Measurements from ENCODE around the gene ICA1. TPM values are rescaled to one million over a fixed set of nuclear protein-coding genes. Genes with fewer than 3 reads are reported as not detected.

ICA1 gene
- total RNA-seq, 1 donor, result 2.2 TPM

DNA sequence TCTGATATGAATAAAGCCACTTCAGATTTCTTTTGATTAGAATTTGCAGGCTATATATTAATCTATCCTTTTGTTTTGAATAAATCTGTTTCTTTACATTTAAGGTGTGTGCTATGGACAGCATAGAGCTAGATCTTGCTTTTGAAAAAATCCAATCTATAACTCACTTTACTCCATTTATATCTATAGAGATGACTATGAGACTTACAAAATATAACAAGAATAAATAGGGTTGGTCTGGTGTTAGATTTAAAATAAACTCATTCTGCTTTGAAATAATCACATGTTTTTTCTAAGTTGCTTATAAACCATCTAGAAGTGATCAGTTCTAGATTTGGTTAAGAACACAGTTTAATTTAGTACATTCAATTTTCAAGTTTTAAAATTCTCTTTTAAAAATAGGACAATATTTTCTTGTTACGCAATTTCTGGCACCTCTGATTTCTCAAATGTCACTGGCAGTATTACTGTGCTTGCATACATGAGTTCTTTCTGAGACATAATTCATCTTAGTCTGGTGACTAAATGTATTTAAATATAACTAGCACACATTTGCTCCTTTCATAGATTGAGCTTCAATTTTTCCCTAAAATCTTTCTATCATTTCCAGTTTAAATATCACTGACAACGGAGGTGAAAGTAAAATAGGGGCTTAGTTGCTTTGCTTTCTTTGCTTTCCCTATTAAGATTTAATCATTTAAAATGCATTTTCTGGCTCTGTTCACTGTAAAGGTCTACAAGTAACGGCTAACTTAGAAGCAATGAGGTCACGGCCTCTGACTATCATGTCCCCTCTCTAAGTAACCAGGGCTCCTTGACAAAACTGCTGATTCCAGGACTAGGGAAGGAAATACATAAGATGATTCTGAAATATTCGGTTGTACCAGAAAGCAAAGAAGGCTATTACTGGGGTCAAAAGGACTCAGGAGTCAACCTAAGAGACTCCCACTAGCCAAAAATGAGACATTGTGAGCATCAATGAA, 89.3 kb downstream of the ICA1 start:
- H3K79me2 ChIP-seq (ENCODE audit: insufficient read depth, low read length), result no peaks in the 10 kb centered on the region
- DNase-seq (ENCODE audit: insufficient read length, low spot score, missing footprints), result no peak
- H3K27me3 ChIP-seq (ENCODE audit: insufficient read depth, low read length), result peaks cover 4% of the 10 kb centered on the region
- H3K36me3 ChIP-seq (ENCODE audit: insufficient read depth, low read length), result no peaks in the 10 kb centered on the region
- no peak overlapping the region for H3K4me2 ChIP-seq (ENCODE audit: insufficient read depth, low read length)
- no peak overlapping the region for H2AFZ ChIP-seq (ENCODE audit: low read length)
- no peaks in the 10 kb centered on the region for H3K9me3 ChIP-seq (ENCODE audit: low read depth, low read length)
- no peak overlapping the region for H3K27ac ChIP-seq (ENCODE audit: low read depth, low read length)
- TF ChIP-seq, protein P1, sequence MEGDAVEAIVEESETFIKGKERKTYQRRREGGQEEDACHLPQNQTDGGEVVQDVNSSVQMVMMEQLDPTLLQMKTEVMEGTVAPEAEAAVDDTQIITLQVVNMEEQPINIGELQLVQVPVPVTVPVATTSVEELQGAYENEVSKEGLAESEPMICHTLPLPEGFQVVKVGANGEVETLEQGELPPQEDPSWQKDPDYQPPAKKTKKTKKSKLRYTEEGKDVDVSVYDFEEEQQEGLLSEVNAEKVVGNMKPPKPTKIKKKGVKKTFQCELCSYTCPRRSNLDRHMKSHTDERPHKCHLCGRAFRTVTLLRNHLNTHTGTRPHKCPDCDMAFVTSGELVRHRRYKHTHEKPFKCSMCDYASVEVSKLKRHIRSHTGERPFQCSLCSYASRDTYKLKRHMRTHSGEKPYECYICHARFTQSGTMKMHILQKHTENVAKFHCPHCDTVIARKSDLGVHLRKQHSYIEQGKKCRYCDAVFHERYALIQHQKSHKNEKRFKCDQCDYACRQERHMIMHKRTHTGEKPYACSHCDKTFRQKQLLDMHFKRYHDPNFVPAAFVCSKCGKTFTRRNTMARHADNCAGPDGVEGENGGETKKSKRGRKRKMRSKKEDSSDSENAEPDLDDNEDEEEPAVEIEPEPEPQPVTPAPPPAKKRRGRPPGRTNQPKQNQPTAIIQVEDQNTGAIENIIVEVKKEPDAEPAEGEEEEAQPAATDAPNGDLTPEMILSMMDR (IDR thresholded peaks at IDR 0.05; ENCODE audit: extremely low read depth, low read depth, low read length), result no peak
- H3K4me1 ChIP-seq (ENCODE audit: insufficient read depth, low read length), result no peaks in the 10 kb centered on the region
- H4K20me1 ChIP-seq (ENCODE audit: insufficient read depth, low read length), result no peaks in the 10 kb centered on the region
- H3K4me3 ChIP-seq (ENCODE audit: insufficient read depth, low read length), result no peak overlapping the region

DNA sequence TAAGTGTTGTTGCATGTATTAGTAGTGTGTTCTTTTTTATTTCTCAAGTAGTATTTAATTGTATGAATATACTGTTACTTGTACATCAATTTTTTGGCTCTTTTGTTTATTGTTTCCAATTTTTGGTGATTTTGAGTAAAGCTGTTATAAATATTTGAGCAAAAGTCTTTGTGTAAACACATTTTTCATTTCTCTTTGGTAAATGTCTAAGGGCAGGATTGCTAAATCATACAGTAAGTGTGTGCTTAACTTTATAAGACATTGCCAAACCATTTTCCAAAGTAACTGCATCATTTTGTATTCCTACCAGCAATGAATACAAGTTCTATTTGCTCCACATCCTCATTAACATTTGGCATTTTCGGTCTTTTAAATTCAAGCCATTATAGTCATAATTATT, 92.8 kb downstream of the ICA1 start:
- Histone ChIP-seq H3K36me3 (ENCODE audit: insufficient read depth, low read length) (no peaks in the 10 kb centered on the region), H3K4me3 (ENCODE audit: insufficient read depth, low read length) (no peak overlapping the region), H3K4me2 (ENCODE audit: insufficient read depth, low read length) (no peak overlapping the region), H3K27ac (ENCODE audit: low read depth, low read length) (no peak overlapping the region), H3K9me3 (ENCODE audit: low read depth, low read length) (no peaks in the 10 kb centered on the region), H4K20me1 (ENCODE audit: insufficient read depth, low read length) (no peaks in the 10 kb centered on the region), H3K27me3 (ENCODE audit: insufficient read depth, low read length) (peaks cover 5% of the 10 kb centered on the region), H2AFZ (ENCODE audit: low read length) (no peak overlapping the region), H3K4me1 (ENCODE audit: insufficient read depth, low read length) (no peaks in the 10 kb centered on the region), H3K79me2 (ENCODE audit: insufficient read depth, low read length) (no peaks in the 10 kb centered on the region)
- TF ChIP-seq, protein P1 (IDR thresholded peaks at IDR 0.05; ENCODE audit: extremely low read depth, low read depth, low read length), result no peak
- DNase-seq (ENCODE audit: insufficient read length, low spot score, missing footprints), result no peak

DNA sequence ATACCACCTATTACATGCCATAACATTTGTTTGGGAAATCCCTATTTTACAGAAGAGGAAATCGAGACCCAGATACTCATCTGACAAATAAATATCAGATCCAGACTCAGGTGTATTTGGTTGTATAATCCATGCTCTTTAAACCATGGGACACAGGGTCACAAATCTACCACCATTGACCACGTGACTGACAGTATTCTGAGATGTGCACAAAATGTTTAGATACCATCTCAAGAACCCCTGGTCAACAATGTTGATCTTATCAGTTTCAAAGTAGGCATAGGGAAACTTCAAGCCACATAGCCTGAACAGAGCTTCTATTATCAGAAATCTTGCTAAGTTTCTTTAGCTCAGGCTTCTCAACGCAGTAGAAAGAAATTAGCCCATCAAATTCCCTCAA, 93.6 kb downstream of the ICA1 start:
- no peaks in the 10 kb centered on the region for H3K9me3 ChIP-seq (ENCODE audit: low read depth, low read length)
- H3K4me3 ChIP-seq (ENCODE audit: insufficient read depth, low read length), result no peak overlapping the region
- no peaks in the 10 kb centered on the region for H3K79me2 ChIP-seq (ENCODE audit: insufficient read depth, low read length)
- TF ChIP-seq, protein P1 (IDR thresholded peaks at IDR 0.05; ENCODE audit: extremely low read depth, low read depth, low read length), result no peak
- peaks cover 5% of the 10 kb centered on the region for H3K27me3 ChIP-seq (ENCODE audit: insufficient read depth, low read length)
- no peak overlapping the region for H3K27ac ChIP-seq (ENCODE audit: low read depth, low read length)
- H4K20me1 ChIP-seq (ENCODE audit: insufficient read depth, low read length), result no peaks in the 10 kb centered on the region
- no peak overlapping the region for H2AFZ ChIP-seq (ENCODE audit: low read length)
- H3K4me2 ChIP-seq (ENCODE audit: insufficient read depth, low read length), result no peak overlapping the region
- no peaks in the 10 kb centered on the region for H3K36me3 ChIP-seq (ENCODE audit: insufficient read depth, low read length)
- H3K4me1 ChIP-seq (ENCODE audit: insufficient read depth, low read length), result no peaks in the 10 kb centered on the region
- no peak for DNase-seq (ENCODE audit: insufficient read length, low spot score, missing footprints)

DNA sequence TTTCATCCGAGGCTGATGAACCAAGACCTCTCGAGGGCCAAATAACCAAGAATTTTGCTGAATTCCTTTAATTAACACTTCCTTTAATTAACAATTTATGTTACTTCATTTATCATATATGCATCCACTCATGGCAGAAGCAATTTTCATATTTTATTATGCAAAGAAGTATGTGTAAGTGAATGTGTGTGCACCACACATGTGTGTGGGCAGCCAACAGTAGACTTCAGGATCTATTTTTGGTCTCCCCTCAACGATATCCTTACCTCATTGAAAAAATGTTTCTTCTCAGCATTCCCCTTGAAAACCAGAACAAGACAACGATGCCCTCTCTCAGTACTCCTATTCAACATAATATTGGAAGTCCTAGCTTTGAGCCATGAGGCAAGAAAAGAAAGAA, 96.8 kb downstream of the ICA1 start:
- Histone ChIP-seq H3K36me3 (ENCODE audit: insufficient read depth, low read length) (no peaks in the 10 kb centered on the region), H3K4me2 (ENCODE audit: insufficient read depth, low read length) (no peak overlapping the region), H3K9me3 (ENCODE audit: low read depth, low read length) (no peaks in the 10 kb centered on the region), H3K4me3 (ENCODE audit: insufficient read depth, low read length) (no peak overlapping the region), H4K20me1 (ENCODE audit: insufficient read depth, low read length) (no peaks in the 10 kb centered on the region), H2AFZ (ENCODE audit: low read length) (no peak overlapping the region), H3K4me1 (ENCODE audit: insufficient read depth, low read length) (no peaks in the 10 kb centered on the region), H3K79me2 (ENCODE audit: insufficient read depth, low read length) (no peaks in the 10 kb centered on the region), H3K27me3 (ENCODE audit: insufficient read depth, low read length) (peaks cover 5% of the 10 kb centered on the region), H3K27ac (ENCODE audit: low read depth, low read length) (no peak overlapping the region)
- TF ChIP-seq, protein P1 (IDR thresholded peaks at IDR 0.05; ENCODE audit: extremely low read depth, low read depth, low read length), result no peak
- no peak for DNase-seq (ENCODE audit: insufficient read length, low spot score, missing footprints)
